ENCODE measurements around the gene NEK4.

DNA sequence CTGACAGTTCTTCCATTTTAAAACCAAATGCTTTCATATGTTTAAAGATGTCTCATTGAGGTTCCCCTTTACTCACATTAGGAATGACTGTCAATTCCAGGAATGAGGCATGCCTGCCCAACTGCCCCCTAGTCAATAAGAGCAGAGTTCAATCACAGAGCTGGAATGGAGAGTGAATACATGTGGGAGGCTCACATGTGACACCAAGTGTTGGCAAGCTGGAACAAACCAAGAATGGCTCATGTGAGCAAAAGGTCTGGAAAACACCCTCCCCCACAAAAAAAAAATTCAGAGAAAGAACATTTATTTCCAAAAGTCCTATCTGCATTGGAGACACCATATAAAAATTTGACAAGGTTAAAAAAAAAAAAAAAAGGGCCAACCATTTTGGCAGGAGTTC lies 88.7 kb downstream of the NEK4 start:
- TF ChIP-seq, protein P1, sequence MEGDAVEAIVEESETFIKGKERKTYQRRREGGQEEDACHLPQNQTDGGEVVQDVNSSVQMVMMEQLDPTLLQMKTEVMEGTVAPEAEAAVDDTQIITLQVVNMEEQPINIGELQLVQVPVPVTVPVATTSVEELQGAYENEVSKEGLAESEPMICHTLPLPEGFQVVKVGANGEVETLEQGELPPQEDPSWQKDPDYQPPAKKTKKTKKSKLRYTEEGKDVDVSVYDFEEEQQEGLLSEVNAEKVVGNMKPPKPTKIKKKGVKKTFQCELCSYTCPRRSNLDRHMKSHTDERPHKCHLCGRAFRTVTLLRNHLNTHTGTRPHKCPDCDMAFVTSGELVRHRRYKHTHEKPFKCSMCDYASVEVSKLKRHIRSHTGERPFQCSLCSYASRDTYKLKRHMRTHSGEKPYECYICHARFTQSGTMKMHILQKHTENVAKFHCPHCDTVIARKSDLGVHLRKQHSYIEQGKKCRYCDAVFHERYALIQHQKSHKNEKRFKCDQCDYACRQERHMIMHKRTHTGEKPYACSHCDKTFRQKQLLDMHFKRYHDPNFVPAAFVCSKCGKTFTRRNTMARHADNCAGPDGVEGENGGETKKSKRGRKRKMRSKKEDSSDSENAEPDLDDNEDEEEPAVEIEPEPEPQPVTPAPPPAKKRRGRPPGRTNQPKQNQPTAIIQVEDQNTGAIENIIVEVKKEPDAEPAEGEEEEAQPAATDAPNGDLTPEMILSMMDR (IDR thresholded peaks at IDR 0.05): no peak
- no peak for TF ChIP-seq EZH2 (IDR thresholded peaks at IDR 0.05; ENCODE audit: borderline replicate concordance, insufficient read depth, low read depth, low read length, poor library complexity, severe bottlenecking)

Measured in B cell (primary cell).